MM.1S (cell line): ENCODE results near the gene WRAP73.

Experiments used
- DNase-seq: peaks from one replicate; pipeline ENCODE4 v3.0.0-alpha.2; 2015
- H2AFZ ChIP-seq: fragments of 300-600 bp; sonication (generic); 2 replicates; pipeline ENCODE4 v1.6.0; 2016; ENCODE audit warnings: antibody characterized with exemption, low read length
- H3F3A ChIP-seq: fragments of 300-600 bp; sonication (generic); 2 replicates; pipeline ENCODE4 v1.6.1; 2016; ENCODE audit warnings: mild to moderate bottlenecking, antibody characterized with exemption, low read length, moderate library complexity, mixed read lengths; ENCODE audit not compliant: insufficient read depth
- H3K27ac ChIP-seq: fragments of 300-600 bp; sonication (generic); 2 replicates; pipeline ENCODE4 v1.5.1; 2016; ENCODE audit warnings: mild to moderate bottlenecking, low read length
- H3K27me3 ChIP-seq: fragments of 300-600 bp; sonication (generic); replicated peaks from 2 replicates; pipeline ENCODE4 v1.6.0; 2016; ENCODE audit warnings: low read length; ENCODE audit not compliant: insufficient read depth
- H3K36me3 ChIP-seq: fragments of 300-600 bp; sonication (generic); replicated peaks from 2 replicates; pipeline ENCODE4 v1.6.1; 2016; ENCODE audit warnings: mild to moderate bottlenecking, low read length, mixed read lengths; ENCODE audit not compliant: insufficient read depth
- H3K4me1 ChIP-seq: fragments of 300-600 bp; sonication (generic); 2 replicates; pipeline ENCODE4 v1.6.1; 2016; ENCODE audit warnings: low read length, mixed read lengths
- H3K4me2 ChIP-seq: fragments of 300-600 bp; sonication (generic); 2 replicates; pipeline ENCODE4 v1.6.0; 2016; ENCODE audit warnings: low read depth, low read length
- H3K4me3 ChIP-seq: fragments of 300-600 bp; sonication (generic); 2 replicates; pipeline ENCODE4 v1.5.1; 2016; ENCODE audit warnings: low read length, mixed read lengths
- H3K79me2 ChIP-seq: fragments of 300-600 bp; sonication (generic); 2 replicates; pipeline ENCODE4 v1.6.1; 2016; ENCODE audit warnings: mixed run types, low read length, mixed read lengths
- H3K9ac ChIP-seq: fragments of 300-600 bp; sonication (generic); 2 replicates; pipeline ENCODE4 v1.6.1; 2016; ENCODE audit warnings: low read length, mixed read lengths
- H3K9me2 ChIP-seq: fragments of 300-600 bp; sonication (generic); replicated peaks from 2 replicates; pipeline ENCODE4 v1.6.1; 2016; ENCODE audit warnings: mild to moderate bottlenecking, low read length, mixed read lengths; ENCODE audit not compliant: insufficient read depth
- H3K9me3 ChIP-seq: fragments of 300-600 bp; sonication (generic); replicated peaks from 2 replicates; pipeline ENCODE4 v1.6.1; 2016; ENCODE audit warnings: mild to moderate bottlenecking, low read length, mixed read lengths; ENCODE audit not compliant: insufficient read depth
- H4K20me1 ChIP-seq: fragments of 300-600 bp; sonication (generic); 2 replicates; pipeline ENCODE4 v1.6.1; 2016; ENCODE audit warnings: mild to moderate bottlenecking, low read length, moderate library complexity, mixed read lengths; ENCODE audit not compliant: insufficient read depth
- EZH2 ChIP-seq: fragments of 300-600 bp; sonication (generic); optimal IDR thresholded peaks from 2 replicates; pipeline ENCODE3; 2017; ENCODE audit warnings: low read depth, mild to moderate bottlenecking, antibody characterized with exemption, low read length, mixed read lengths
- EZH2phosphoT487 ChIP-seq: fragments of 300-600 bp; sonication (generic); IDR thresholded peaks from 2 replicates; pipeline ENCODE4 v1.6.1; 2018; ENCODE audit warnings: antibody characterized with exemption, low read length
- TF ChIP-seq, protein P1 (sequence below): fragments of 300-600 bp; sonication (generic); IDR thresholded peaks from 2 replicates; pipeline ENCODE4 v1.5.1; 2016; ENCODE audit warnings: antibody characterized with exemption, low read length, mixed read lengths

The WRAP73 gene

DNA sequence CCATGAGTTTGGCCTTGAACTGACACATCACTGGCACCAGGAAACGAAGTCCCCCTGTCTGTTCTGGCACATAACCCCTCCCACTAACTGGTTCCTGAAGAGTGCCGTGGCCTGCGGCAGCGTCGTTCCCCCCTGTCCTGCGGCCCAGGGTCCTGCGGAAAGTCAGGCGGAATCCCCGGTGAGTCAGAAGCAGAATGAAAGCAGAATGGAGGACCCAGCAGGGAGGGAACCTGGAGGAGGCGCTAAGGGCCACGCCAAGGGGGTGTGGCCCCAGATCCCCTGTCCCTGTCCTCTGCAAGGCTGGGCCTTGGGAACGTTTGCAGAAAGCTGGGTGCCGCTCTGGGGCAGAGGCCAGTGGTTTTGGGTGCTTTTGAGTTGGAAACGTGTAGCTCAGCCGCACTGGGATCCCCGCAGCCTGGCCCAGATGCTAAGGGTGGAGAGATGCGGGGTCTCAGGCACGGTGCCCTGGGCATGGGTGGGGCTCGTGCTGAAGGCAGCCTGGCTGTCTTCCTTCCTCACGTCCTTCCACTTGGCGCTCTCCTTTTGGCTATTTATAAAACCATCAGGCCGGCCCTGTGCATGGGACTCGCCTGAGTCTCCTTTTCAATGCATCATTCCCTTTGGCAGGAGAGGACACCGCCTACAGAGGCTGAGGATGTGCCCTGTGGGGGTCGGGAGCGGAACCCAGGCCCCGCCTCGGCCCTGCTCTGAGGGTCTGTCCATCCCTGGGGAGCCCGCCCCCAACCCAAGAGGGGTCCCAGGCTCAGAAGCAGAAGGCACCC, 38.6 kb upstream of the WRAP73 start:
- no peaks in the 10 kb centered on the region for H3K36me3 ChIP-seq
- no peaks in the 10 kb centered on the region for H3K9me3 ChIP-seq
- H3K9me2 ChIP-seq: no peaks in the 10 kb centered on the region
- no peak for DNase-seq
- no peak overlapping the region for H2AFZ ChIP-seq
- H3K9ac ChIP-seq: no peak overlapping the region
- H3K27ac ChIP-seq: no peak overlapping the region
- H4K20me1 ChIP-seq: no peaks in the 10 kb centered on the region
- no peaks in the 10 kb centered on the region for H3F3A ChIP-seq
- no peaks in the 10 kb centered on the region for H3K79me2 ChIP-seq
- H3K27me3 ChIP-seq: no peaks in the 10 kb centered on the region
- no peak for TF ChIP-seq EZH2
- TF ChIP-seq EZH2phosphoT487: no peak
- TF ChIP-seq, protein P1, sequence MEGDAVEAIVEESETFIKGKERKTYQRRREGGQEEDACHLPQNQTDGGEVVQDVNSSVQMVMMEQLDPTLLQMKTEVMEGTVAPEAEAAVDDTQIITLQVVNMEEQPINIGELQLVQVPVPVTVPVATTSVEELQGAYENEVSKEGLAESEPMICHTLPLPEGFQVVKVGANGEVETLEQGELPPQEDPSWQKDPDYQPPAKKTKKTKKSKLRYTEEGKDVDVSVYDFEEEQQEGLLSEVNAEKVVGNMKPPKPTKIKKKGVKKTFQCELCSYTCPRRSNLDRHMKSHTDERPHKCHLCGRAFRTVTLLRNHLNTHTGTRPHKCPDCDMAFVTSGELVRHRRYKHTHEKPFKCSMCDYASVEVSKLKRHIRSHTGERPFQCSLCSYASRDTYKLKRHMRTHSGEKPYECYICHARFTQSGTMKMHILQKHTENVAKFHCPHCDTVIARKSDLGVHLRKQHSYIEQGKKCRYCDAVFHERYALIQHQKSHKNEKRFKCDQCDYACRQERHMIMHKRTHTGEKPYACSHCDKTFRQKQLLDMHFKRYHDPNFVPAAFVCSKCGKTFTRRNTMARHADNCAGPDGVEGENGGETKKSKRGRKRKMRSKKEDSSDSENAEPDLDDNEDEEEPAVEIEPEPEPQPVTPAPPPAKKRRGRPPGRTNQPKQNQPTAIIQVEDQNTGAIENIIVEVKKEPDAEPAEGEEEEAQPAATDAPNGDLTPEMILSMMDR: no peak
- H3K4me3 ChIP-seq: no peak overlapping the region
- no peak overlapping the region for H3K4me2 ChIP-seq
- no peaks in the 10 kb centered on the region for H3K4me1 ChIP-seq

DNA sequence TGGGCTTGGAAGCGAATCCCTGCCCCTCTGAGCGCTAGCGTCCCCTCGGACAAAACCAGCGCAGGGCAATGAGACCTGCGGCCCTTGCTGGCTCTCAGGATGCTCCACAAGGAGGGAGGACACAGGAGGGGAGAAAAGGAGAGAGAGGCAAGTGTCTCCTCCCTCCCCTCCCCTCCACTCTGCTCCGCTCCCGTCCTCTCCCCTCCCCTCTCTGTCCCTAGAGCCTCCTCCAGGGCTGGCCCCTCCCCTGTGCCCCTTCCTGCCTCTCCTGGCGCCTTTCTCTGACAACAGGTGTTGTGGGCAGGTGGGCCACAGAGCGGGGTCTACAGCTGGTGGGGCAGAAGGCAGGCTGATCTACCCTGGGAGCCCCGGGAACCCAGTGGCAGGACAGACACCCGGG, 37.6 kb upstream of the WRAP73 start:
- no peak overlapping the region for H3K4me3 ChIP-seq
- TF ChIP-seq EZH2phosphoT487: no peak
- TF ChIP-seq EZH2: no peak
- TF ChIP-seq, protein P1: no peak
- H2AFZ ChIP-seq: no peak overlapping the region
- no peaks in the 10 kb centered on the region for H3K36me3 ChIP-seq
- H3K9me3 ChIP-seq: no peaks in the 10 kb centered on the region
- no peaks in the 10 kb centered on the region for H3K27me3 ChIP-seq
- no peaks in the 10 kb centered on the region for H4K20me1 ChIP-seq
- no peak for DNase-seq
- H3K9me2 ChIP-seq: no peaks in the 10 kb centered on the region
- H3K4me2 ChIP-seq: no peak overlapping the region
- H3K79me2 ChIP-seq: no peaks in the 10 kb centered on the region
- H3K4me1 ChIP-seq: no peaks in the 10 kb centered on the region
- H3F3A ChIP-seq: no peaks in the 10 kb centered on the region
- H3K9ac ChIP-seq: no peak overlapping the region
- H3K27ac ChIP-seq: no peak overlapping the region

- Histone ChIP-seq H3K36me3 (no peaks in the 10 kb centered on the region), H3K9me2 (no peaks in the 10 kb centered on the region), H3K9ac (no peak overlapping the region), H3K4me1 (no peaks in the 10 kb centered on the region), H3K27me3 (no peaks in the 10 kb centered on the region), H4K20me1 (no peaks in the 10 kb centered on the region), H3K27ac (no peak overlapping the region), H3K4me3 (no peak overlapping the region), H3F3A (no peaks in the 10 kb centered on the region), H3K4me2 (no peak overlapping the region), H3K9me3 (no peaks in the 10 kb centered on the region), H2AFZ (no peak overlapping the region), H3K79me2 (no peaks in the 10 kb centered on the region)
- no peak for DNase-seq
- no peak for TF ChIP-seq EZH2
- TF ChIP-seq, protein P1: no peak
- TF ChIP-seq EZH2phosphoT487: no peak
Measured at GRCh38 chr1:3685906-3686305, 36.0 kb upstream of the WRAP73 start.
